Measurements from ENCODE around the gene ZNF419. TPM values are rescaled to one million over a fixed set of nuclear protein-coding genes. Genes with fewer than 3 reads are reported as not detected.
A peak's percentile ranks its signal among the peaks of the same experiment; 100 is the strongest.
"Not testable (repeated sequence)": the region's sequence is repeated elsewhere in the genome, so short reads cannot be mapped to it uniquely, and the experiment has no call there.

ZNF419 gene
- 1 to 10 TPM; 6.7 to 7.2 TPM for total RNA-seq

- Mint-ChIP-seq H3K27ac (peak within 1 kb of the TSS; percentile 19 to 70), H3K9me3 (peaks cover 20% of the 10 kb centered on the region), H3K4me3 (peak within 1 kb of the TSS; percentile 77), H3K36me3 (peaks cover 39% of the 10 kb centered on the region), H3K4me1 (ENCODE audit: low read depth in 2 of 2) (peaks cover 13 to 15% of the 10 kb centered on the region in 2 donors)
- ATAC-seq: peak; percentile 95 to 98
- DNase-seq (ENCODE audit: low spot score): peak; percentile 89
- not testable (repeated sequence) for H3K27me3 Mint-ChIP-seq
These were observed at the start of gene ZNF419 for GRCh38 chr19:57487477-57488298. Gene ZNF419 (plus strand): TSS chr19:57487750. CDS start chr19:57487951, 201 bp downstream.

GRCh38 chr19:57437931-57438330 is 49.6 kb upstream of the ZNF419 start:
- Mint-ChIP-seq H3K27ac (no peak overlapping the region), H3K9me3 (peaks cover 17% of the 10 kb centered on the region), H3K27me3 (no peaks in the 10 kb centered on the region), H3K4me1 (ENCODE audit: low read depth in 2 of 2) (peaks cover 21 to 35% of the 10 kb centered on the region in 2 donors), H3K4me3 (no peak overlapping the region), H3K36me3 (peaks cover 50% of the 10 kb centered on the region)
- ATAC-seq (no peak), DNase-seq (ENCODE audit: low spot score) (no peak)

- Mint-ChIP-seq H3K4me1 (ENCODE audit: low read depth in 2 of 2) (peaks cover 21 to 35% of the 10 kb centered on the region in 2 donors), H3K9me3 (peaks cover 20% of the 10 kb centered on the region), H3K27me3 (no peaks in the 10 kb centered on the region), H3K27ac (no peak overlapping the region), H3K36me3 (peaks cover 60% of the 10 kb centered on the region), H3K4me3 (no peak overlapping the region)
- no peak for ATAC-seq
- DNase-seq (ENCODE audit: low spot score): no peak
These were observed 48.6 kb upstream of the ZNF419 start for GRCh38 chr19:57438925-57439324.

- Mint-ChIP-seq H3K4me1 (ENCODE audit: low read depth in 2 of 2) (peaks cover 0 to 13% of the 10 kb centered on the region in 2 donors), H3K4me3 (no peak overlapping the region)
These were observed 45.4 kb upstream of the ZNF419 start for GRCh38 chr19:57441979-57442752.

GRCh38 chr19:57443121-57443696 is 44.3 kb upstream of the ZNF419 start:
- H3K27me3 Mint-ChIP-seq: no peaks in the 10 kb centered on the region
- no peak overlapping the region for H3K4me3 Mint-ChIP-seq
- ATAC-seq (no peak), DNase-seq (ENCODE audit: low spot score) (no peak)
- no peak overlapping the region for H3K27ac Mint-ChIP-seq
- H3K9me3 Mint-ChIP-seq: peaks cover 26% of the 10 kb centered on the region
- peaks cover 68% of the 10 kb centered on the region for H3K36me3 Mint-ChIP-seq
- H3K4me1 Mint-ChIP-seq (ENCODE audit: low read depth in 2 of 2): peaks cover 0 to 13% of the 10 kb centered on the region in 2 donors

More at GRCh38 chr19:57441979-57442752, 45.4 kb upstream of the ZNF419 start:
- Mint-ChIP-seq H3K9me3 (peaks cover 26% of the 10 kb centered on the region), H3K27me3 (no peaks in the 10 kb centered on the region), H3K27ac (no peak overlapping the region), H3K36me3 (peaks cover 68% of the 10 kb centered on the region)
- DNase-seq (ENCODE audit: low spot score): no peak
- ATAC-seq: no peak

- peaks cover 14% of the 10 kb centered on the region for H3K9me3 Mint-ChIP-seq
- ATAC-seq: no peak
- H3K27ac Mint-ChIP-seq: no peak overlapping the region
- H3K4me1 Mint-ChIP-seq (ENCODE audit: low read depth in 2 of 2): no peaks in the 10 kb centered on the region
- no peaks in the 10 kb centered on the region for H3K27me3 Mint-ChIP-seq
- H3K36me3 Mint-ChIP-seq: peaks cover 40% of the 10 kb centered on the region
- no peak overlapping the region for H3K4me3 Mint-ChIP-seq
- no peak for DNase-seq (ENCODE audit: low spot score)
These were observed 35.2 kb upstream of the ZNF419 start for GRCh38 chr19:57452307-57452706.

- Mint-ChIP-seq H3K9me3 (peaks cover 20% of the 10 kb centered on the region), H3K4me1 (ENCODE audit: low read depth in 2 of 2) (no peaks in the 10 kb centered on the region), H3K4me3 (no peak overlapping the region), H3K36me3 (peaks cover 40% of the 10 kb centered on the region), H3K27me3 (no peaks in the 10 kb centered on the region), H3K27ac (no peak overlapping the region)
- ATAC-seq (peak in 1 of 2 donors; percentile 50), DNase-seq (ENCODE audit: low spot score) (no peak)
These were observed 21.7 kb upstream of the ZNF419 start for GRCh38 chr19:57465680-57466381.

- ATAC-seq: no peak
- Mint-ChIP-seq H3K4me3 (no peak overlapping the region), H3K9me3 (peaks cover 18% of the 10 kb centered on the region), H3K27ac (no peak overlapping the region), H3K36me3 (peaks cover 47% of the 10 kb centered on the region), H3K4me1 (ENCODE audit: low read depth in 2 of 2) (no peaks in the 10 kb centered on the region), H3K27me3 (no peaks in the 10 kb centered on the region)
- no peak for DNase-seq (ENCODE audit: low spot score)
These were observed 21.1 kb upstream of the ZNF419 start for GRCh38 chr19:57466489-57466888.

GRCh38 chr19:57473646-57474045 is 13.9 kb upstream of the ZNF419 start:
- ATAC-seq (no peak), DNase-seq (ENCODE audit: low spot score) (no peak)
- Mint-ChIP-seq H3K4me1 (ENCODE audit: low read depth in 2 of 2) (peaks cover 7 to 17% of the 10 kb centered on the region in 2 donors), H3K9me3 (peaks cover 32% of the 10 kb centered on the region), H3K4me3 (no peak overlapping the region), H3K27me3 (no peaks in the 10 kb centered on the region), H3K36me3 (peaks cover 79% of the 10 kb centered on the region), H3K27ac (no peak overlapping the region)

GRCh38 chr19:57477191-57478008 is 10.2 kb upstream of the ZNF419 start, which contains the start of gene ZNF772:
Gene ZNF772 (minus strand): TSS chr19:57477566. CDS start chr19:57477309, 257 bp downstream.
- H3K27ac Mint-ChIP-seq: peak within 1 kb of the TSS; percentile 83 to 84

GRCh38 chr19:57488299-57488644 is 722 bp downstream of the ZNF419 start:
- not testable (repeated sequence) for DNase-seq (ENCODE audit: low spot score); ATAC-seq; H3K27me3 Mint-ChIP-seq
- peaks cover 20% of the 10 kb centered on the region for H3K9me3 Mint-ChIP-seq
- peak overlapping the region in 1 of 2 donors; percentile 70 for H3K27ac Mint-ChIP-seq
- H3K4me1 Mint-ChIP-seq (ENCODE audit: low read depth in 2 of 2): peaks cover 13 to 15% of the 10 kb centered on the region in 2 donors
- H3K36me3 Mint-ChIP-seq: peaks cover 45% of the 10 kb centered on the region
- peak overlapping the region; percentile 77 for H3K4me3 Mint-ChIP-seq

More at GRCh38 chr19:57477191-57478008, 10.2 kb upstream of the ZNF419 start, which contains the start of gene ZNF772:
- peaks cover 12 to 13% of the 10 kb centered on the region in 2 donors for H3K27me3 Mint-ChIP-seq
- peaks cover 7 to 17% of the 10 kb centered on the region in 2 donors for H3K4me1 Mint-ChIP-seq (ENCODE audit: low read depth in 2 of 2)
- peak; percentile 96 to 100 for ATAC-seq
- H3K36me3 Mint-ChIP-seq: peaks cover 67% of the 10 kb centered on the region
- DNase-seq (ENCODE audit: low spot score): peak; percentile 90
- peaks cover 29% of the 10 kb centered on the region for H3K9me3 Mint-ChIP-seq
- H3K4me3 Mint-ChIP-seq: peak within 1 kb of the TSS; percentile 94

- ATAC-seq; DNase-seq (ENCODE audit: low spot score); H3K27me3 Mint-ChIP-seq: not testable (repeated sequence)
- H3K9me3 Mint-ChIP-seq: peaks cover 18% of the 10 kb centered on the region
- H3K4me3 Mint-ChIP-seq: peak overlapping the region; percentile 85
- H3K36me3 Mint-ChIP-seq: peaks cover 63% of the 10 kb centered on the region
- peaks cover 20 to 26% of the 10 kb centered on the region in 2 donors for H3K4me1 Mint-ChIP-seq (ENCODE audit: low read depth in 2 of 2)
- H3K27ac Mint-ChIP-seq: peak overlapping the region; percentile 48 to 74
These were observed 11.8 kb downstream of the ZNF419 start for GRCh38 chr19:57499332-57499679.
